Erythroblast (primary cell): ENCODE results near the gene ASPDH.

ENCODE experiments used
- DNase-seq, 2 experiments: peaks; one replicate each; lab custom pipeline; 2025; lab: John Stamatoyannopoulos, UW
- GATA1 ChIP-seq: IDR thresholded peaks from 2 replicates; pipeline ENCODE4 v1.6.1; 2011; ENCODE audit warnings: low read depth, mild to moderate bottlenecking, control low read depth, low read length, moderate library complexity
- POLR2A ChIP-seq: IDR thresholded peaks from 2 replicates; pipeline ENCODE4 v1.6.1; 2011; ENCODE audit warnings: mild to moderate bottlenecking, low read length

ASPDH gene

DNA sequence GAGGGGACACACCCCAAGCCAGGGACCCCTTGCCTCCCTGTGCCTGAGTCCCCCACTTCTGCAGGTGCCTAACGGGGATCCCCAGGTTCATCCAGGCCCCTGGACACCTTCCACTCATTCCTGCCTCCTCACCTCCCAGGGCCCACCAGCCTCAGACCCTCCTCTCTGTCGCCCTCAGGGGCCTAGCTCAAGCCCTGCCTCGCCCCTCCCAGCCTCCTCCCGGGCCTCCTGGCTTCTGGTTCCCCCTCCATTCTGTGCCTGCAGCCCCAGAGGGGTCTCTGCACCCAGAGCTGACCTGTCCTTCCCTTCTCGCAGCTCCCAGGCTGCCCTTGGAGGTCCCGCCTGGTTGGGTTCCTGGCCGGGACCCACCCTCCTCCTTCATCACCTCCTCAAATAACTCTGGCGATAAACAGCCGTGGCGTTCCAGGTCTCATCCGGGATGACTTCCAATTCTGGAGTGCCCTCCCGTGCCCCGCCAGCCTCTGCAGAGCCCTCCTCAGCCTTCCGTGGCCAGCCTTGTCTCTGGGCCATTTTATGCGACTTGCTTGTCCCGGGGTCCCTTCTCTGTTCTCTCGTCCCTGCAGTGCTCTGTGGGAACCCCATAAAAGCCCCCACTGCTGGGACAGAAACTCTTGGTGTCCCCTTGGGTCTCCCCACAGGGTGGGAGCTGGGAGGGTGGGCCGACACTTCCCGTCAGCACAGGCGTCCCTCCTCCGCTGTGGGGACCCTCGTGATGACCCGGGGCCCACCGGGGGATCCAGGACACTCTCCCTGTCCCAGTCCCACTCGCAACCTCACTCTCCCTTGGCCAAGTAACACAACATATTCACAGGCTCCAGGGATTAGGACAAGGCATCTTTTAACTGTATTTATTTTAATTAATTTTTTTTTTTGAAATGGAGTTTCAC lies 11.9 kb downstream of the ASPDH start:
- TF ChIP-seq POLR2A (no peak), GATA1 (no peak)
- DNase-seq: no peak

DNA sequence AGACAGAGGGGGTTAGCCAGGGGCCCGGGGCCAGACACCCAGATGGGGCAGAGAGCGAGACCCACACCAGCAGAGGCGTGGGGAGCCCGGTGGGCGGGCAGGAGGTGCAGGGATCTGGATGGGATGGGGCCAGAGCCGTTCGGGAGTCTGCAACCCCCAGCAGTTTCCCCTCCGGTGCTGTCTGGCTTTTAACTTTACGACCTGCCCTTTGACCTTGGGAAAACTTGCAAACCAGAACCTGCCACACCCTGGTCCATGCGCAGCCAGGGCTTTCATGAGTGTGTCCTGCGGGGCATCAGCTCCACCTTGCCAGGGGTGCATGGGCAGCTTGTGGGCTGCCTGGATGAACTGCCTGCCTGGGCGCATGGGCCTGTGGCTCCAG lies 12.5 kb downstream of the ASPDH start:
- DNase-seq: no peak
- TF ChIP-seq GATA1: no peak
- no peak for TF ChIP-seq POLR2A

DNA sequence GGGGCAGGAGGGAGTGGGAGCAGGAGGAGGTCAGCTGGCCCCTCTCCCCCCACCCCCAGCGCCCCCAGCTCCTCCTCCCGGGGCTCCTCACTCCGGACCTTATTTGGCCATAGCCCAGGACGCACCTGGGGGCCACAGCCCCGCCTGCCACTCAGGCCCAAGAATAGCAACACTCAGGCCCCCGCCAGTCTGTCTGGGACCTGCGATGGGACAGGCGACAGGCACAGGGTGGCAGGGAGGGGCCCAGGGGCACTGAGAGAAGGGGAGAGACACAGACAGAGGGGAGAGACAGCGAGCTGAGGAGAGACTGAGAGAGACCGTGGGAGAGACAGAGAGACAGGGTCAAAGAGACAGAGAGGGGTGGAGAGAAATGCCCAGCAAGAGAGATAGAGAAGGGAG lies 13.0 kb downstream of the ASPDH start:
- no peak for DNase-seq
- no peak for TF ChIP-seq GATA1
- no peak for TF ChIP-seq POLR2A

DNA sequence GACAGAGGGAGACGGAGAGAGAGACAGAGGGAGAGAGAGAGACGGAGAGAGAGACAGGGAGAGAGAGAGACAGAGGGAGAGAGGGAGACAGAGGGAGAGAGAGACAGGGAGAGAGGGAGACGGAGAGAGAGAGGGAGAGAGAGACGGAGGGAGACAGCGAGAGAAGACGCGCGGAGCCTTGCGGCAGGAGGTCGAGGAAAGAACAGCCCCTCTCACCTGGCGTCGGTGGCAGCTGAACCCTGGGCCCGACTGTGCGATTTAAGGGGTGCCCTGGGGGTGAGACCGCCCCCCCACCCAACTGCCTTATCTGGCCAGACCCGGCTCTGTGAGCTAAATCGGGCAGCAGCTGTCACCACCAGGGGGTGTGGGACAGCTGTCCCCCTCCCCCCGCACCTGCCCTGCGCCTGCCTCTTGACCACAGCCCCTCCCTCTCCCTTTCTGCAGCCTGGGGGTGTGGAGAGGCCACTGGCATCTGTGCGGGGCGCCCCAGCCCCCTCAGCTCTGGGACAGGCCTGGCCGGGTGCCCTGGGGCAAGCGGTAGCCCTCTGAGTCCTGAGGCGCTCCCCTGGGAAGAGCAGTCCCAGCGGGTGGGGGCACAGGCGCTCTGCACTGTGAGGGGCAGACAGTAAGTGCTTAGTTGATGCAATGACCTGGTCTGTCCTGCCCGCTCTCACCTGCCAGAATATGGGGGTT lies 13.5 kb downstream of the ASPDH start:
- DNase-seq: peak; percentile 38 to 63
- TF ChIP-seq GATA1 (no peak), POLR2A (no peak)

DNA sequence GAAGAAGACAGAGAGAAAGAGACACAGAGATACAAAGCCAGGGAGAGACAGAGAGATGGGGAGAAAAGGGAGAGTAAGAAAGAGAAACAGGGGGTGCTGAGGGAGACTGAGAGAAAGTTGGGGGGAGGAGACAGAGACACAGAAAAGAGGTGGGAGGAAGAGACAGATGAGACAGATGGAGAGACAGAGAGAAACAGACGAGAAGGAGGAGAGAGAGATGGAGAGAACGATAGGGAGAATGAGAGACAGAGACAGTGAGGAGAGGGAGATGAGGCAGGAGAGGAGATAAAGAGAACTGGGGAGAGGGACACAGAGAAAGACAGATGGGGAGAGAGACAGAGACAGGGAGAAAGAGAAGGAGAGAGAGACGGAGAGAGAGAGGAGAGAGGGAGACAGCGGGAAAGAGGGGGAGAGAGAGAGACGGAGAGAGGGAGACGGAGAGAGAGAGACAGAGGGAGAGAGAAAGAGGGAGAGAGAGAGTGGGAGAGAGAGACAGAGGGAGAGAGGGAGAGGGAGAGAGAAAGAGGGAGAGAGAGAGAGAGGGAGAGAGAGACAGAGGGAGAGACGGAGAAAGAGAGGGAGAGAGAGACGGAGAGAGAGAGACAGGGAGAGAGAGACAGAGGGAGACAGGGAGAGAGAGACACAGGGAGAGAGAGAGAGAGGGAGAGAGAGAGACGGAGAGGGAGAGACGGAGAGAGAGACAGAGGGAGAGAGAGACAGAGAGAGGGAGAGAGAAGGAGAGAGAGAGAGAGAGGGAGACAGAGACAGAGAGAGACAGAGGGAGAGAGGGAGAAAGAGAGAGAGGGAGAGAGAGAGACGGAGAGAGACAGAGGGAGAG lies 15.3 kb downstream of the ASPDH start:
- no peak for TF ChIP-seq GATA1
- no peak for TF ChIP-seq POLR2A
- no peak for DNase-seq

DNA sequence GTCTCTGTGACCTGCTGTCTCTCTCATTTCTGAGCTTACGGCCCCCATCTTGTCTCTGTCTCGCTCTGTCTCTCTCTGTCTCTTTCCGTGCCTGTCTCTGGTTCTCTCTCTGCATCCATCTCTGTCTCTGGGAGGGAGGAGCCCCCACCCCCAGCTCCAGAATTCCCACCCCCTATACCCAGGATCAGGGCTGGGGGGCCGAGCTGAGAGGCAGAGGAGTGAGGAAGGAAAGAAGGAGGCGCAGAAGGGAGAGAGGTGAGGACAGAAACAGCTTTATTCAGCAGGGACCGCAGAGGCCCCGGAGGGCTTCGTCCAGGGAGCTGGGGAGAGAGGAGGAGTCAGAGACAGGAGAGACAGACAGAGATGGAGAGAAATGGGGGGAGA lies 16.7 kb downstream of the ASPDH start:
- no peak for DNase-seq
- TF ChIP-seq POLR2A: no peak
- no peak for TF ChIP-seq GATA1

DNA sequence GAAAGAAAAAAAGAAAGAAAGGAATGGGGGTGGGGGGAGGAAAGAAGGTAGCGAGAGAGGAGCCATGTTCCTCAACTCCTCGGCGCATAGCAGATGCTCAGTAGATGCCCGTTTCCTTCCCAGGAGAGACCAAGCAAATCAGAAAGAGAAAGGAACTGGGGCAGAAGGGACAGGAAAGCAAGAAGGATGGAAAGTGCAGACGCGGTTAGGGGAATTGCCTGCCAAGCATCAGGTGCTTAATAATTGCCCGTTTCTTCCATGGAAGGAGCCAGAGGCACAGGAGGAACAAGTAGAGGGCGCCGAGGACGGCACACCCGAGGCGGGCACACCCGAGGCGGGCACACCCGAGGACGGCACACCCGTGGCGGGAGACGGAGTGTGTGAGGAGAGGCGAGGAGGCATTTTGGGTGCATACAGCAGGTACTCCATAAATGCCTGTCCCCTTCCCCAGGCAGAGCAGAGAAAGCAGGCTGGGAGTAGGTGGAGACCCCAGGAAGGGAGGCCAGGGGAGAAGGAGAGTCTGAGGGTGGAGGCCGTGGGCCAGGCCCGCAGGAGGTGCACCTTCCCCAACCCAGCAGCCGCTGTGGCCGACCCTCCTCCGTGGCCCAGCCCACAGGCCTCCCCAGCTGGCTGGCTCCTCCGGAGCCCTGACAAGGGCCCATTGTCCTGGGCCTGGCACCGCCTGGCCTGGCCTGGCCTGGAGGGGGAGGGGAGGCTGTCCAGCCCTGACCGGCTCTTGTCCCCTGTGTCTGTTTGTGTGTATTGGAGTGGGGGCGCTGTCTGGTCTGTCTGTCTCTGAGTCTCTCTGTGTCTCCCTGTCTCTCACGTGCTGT lies 17.3 kb downstream of the ASPDH start:
- TF ChIP-seq GATA1: no peak
- no peak for TF ChIP-seq POLR2A
- no peak for DNase-seq

DNA sequence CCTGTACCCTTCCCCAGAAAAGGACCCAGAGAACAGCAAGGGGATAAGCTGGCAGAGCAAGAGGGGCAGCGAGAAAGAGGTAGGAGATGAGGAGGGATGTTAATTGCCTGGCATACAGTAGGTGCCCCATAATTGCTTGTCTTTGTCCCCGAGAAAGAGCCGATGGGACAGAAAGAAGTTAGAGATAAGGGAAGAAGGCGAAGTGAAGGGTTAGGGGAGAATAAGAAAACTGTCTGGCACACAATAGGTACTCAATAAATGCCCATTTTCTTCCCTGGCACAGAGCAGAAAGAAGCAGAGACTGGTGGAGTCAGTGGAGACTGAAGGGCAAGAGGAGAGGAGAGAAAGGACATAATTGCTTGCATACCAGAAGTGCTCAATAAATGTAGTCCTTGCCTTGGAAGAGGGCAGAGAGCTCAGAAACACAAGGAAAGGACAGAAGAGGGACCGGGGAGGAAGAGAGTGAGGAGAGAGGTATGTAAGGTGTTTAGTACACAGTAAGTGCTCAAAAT lies 18.6 kb downstream of the ASPDH start:
- TF ChIP-seq GATA1 (no peak), POLR2A (no peak)
- no peak for DNase-seq

DNA sequence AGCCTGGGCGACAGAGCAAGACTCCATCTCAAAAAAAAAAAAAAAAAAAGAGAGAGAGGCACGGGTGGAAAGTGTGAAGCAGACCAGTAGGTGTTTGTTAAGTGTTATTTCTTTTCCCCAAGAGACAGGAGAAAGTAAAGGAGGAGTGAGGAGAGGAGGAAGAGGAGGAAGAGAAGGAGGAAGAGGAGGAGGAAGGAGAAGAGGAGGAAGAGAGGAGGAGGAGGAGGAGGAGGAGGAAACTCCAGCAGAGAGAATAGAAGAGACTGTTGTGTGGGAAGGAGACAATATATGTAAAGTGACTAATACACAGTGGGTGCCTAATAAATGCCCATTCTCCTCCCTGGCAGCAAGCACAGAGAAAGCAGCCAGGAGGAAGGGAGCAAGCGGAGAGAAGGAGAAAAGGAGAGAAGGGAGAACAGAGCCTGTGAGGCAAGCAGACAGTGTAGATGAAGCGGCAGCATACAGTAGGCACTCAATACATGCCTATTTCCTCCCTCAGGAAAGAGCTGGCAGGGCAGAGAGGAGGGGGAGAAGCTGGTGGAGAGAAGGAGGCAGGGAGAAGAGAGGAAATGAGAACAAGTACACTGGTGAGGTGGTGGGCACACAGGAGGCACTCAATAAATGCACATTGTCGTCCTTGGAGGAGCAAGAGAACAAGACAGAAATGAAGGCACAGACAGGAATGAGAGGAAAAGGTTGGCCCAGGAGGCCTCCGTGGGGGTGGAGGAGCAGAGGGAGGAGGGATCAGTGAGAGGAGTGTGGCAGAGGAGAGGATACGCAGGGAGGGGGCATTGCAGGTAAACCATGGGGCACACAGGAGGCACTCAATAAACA lies 19.3 kb downstream of the ASPDH start:
- TF ChIP-seq POLR2A (no peak), GATA1 (no peak)
- DNase-seq: no peak

DNA sequence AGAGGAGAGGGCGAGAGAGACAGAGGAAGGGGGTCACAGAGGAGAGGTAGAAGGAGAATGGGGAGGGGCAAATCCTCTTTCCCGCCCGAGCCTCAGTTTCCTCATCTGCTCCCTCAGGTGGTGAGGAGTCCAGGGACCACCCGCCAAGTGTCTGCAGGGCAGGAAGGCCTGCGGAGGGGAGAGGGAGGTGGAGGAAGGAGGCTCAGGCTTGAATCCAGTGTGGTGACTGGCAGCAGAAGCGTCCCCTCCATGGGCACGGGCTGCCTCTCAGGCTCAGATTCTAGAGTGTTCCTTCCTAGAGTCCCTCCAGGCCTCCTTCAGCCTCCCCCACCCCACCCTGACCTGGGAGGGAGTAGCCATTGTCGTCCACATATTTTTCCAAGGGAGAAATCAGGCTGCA lies 20.5 kb downstream of the ASPDH start:
- TF ChIP-seq GATA1 (no peak), POLR2A (no peak)
- no peak for DNase-seq

DNA sequence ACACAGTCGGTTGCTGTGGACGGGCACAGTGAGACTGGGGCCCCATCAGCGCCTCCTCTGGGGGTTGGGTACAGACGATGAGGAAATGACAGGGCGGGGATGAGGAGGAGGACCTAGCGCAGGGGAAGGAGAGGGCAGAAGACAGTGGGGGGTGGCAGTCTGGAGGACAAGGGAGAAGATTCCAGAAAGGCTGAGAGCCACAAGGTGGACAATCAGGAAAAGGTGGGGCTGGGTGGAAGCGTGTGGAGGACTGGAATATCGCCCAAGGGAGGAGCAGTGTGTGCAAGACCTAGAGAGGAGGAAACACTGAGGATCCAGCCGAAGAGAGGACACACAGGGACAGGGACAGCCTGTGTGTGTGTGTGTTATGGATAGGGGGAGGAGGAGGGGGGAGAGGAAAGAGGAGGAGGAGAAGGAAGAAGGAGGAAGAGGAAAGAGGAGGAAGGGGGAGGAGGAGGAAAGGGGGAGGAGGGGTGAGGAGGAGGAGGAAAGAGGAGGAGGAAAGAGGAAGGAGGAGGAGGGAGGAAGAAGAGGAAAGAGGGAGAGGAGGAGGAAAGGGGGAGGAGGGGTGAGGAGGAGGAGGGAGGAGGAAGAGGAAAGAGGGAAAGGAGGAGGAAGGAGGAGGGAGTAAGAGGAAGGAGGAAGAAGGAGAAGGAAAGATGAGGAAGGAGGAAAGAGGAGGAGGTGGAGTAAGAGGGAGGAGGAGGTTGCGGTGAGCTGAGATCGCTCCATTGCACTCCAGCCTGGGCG lies 21.2 kb downstream of the ASPDH start:
- DNase-seq: no peak
- no peak for TF ChIP-seq POLR2A
- TF ChIP-seq GATA1: no peak
